GM12891 (cell line): ENCODE results near the gene LOXL1.

Experiments
- DNase-seq: peaks from one replicate; pipeline ENCODE4 v3.0.0; 2011; ENCODE audit warnings: low spot score; ENCODE audit not compliant: insufficient read length
- FAIRE-seq: peaks from 2 replicates; lab custom pipeline; 2011; peaks lifted over from hg19 to GRCh38; lab: Jason Lieb, UNC
- PAX5 ChIP-seq: IDR thresholded peaks from 2 replicates; pipeline ENCODE4 v1.6.1; 2011; ENCODE audit warnings: low read length, moderate library complexity, mild to moderate bottlenecking; ENCODE audit not compliant: insufficient read depth, severe bottlenecking
- POLR2A ChIP-seq: IDR thresholded peaks from 2 replicates; pipeline ENCODE4 v1.6.1; 2011; ENCODE audit warnings: low read depth, low read length, control low read depth
- POLR2AphosphoS5 ChIP-seq: IDR thresholded peaks from 2 replicates; pipeline ENCODE4 v1.6.1; 2011; ENCODE audit warnings: low read depth, low read length, control low read depth
- POU2F2 ChIP-seq: IDR thresholded peaks from 2 replicates; pipeline ENCODE4 v1.6.1; 2011; ENCODE audit warnings: low read depth, mild to moderate bottlenecking, control low read depth, low read length, moderate library complexity
- SPI1 ChIP-seq: IDR thresholded peaks from 2 replicates; pipeline ENCODE4 v1.6.1; 2011; ENCODE audit warnings: low read depth, low read length, control low read depth
- TAF1 ChIP-seq: IDR thresholded peaks from 2 replicates; pipeline ENCODE4 v1.6.1; 2011; ENCODE audit warnings: low read depth, low read length, control low read depth

LOXL1 gene

DNA sequence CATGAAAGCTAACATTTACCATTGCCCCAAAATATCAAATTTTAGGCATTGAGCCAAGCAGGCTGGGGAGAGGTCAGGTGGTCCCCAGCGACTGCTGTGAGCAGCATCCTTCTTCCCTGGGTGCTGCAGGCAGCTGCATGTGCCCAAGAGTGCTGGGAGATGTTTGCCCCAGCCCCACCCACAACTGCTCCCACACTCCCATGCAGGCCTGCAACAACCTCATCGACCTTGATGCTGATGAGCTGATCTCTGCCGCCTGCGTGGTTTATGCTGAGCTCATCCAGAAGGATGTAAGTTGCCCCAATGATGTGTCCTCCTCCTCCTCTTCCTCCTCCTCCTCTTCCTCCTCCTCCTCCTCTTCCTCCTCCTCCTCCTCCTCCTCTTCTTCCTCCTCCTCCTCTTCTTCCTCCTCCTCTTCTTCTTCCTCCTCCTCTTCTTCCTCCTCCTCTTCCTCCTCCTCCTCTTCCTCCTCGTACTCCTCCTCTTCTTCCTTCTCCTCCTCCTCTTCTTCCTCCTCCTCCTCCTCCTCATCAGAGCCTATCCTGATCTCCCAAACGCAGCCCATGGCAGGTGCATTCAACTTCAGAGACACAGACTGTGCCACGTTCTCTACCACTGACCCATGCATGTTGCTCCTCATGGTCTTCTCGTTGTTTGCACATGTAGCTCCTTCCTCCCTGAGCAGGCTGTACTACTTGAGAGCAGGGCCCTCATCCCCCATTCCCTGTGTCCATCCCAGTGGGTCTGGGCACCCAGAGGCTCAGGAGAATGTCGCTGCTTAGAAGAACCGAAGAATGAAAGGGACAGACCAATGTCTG lies 37.8 kb upstream of the LOXL1 start:
- no peak for FAIRE-seq
- no peak for TF ChIP-seq POLR2AphosphoS5
- TF ChIP-seq POLR2A, result no peak
- TF ChIP-seq POU2F2, result no peak
- no peak for TF ChIP-seq PAX5
- no peak for TF ChIP-seq TAF1
- TF ChIP-seq SPI1, result no peak
- DNase-seq, result no peak

DNA sequence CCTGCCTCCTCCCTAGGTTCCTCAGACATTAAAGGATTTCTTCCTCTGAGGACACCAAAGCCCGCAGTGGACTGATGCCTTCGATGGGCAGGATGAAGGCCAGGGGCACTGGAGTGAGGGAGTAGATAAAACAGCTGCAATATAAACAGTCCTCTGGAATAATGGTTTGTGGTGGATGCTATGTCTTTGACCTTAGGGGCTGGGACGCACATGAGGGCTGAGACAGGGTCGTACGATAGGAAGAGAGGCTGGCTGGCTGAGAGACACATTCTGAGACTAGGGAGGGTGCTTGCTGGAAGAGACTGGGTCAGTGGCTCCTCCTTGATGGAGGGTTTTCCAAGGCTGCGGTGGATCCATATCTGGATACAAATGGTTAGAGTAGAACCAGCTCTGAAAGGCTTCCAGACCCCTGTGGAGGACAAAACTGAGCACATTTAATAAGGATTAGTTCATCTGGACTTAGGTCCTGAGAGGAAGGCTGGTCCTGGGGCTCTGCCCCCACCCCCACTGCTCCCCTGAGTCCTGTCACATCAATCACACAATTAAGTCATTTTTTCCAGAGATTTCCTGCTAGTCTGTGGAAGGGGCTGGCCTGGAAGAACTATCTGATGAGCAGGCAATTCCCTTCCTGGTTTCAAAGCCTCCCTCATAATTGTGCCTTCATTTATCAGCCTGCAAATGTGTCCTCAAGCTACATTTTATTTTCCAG lies 37.1 kb upstream of the LOXL1 start:
- DNase-seq (no peak), FAIRE-seq (no peak)
- TF ChIP-seq PAX5 (no peak), TAF1 (no peak), POLR2AphosphoS5 (no peak), POLR2A (no peak), POU2F2 (no peak), SPI1 (no peak)

DNA sequence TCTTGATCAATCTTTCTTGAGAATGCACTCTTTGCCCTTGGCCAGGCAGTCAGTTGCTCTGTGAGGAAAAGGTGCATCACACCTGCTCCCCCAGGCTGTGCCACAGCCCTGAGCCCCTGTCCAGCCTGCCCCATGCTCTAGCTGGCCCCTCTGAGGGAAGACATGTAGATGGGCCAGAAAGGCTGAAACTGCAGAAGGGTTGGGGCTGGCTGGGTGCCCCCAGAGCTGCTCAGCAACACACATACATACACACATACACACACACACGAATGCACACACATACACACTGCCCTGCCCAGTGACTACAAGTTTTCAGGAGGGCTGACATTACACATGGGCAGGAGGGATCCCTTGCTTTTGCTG lies 36.5 kb upstream of the LOXL1 start:
- TF ChIP-seq POLR2A, result no peak
- no peak for TF ChIP-seq SPI1
- no peak for TF ChIP-seq POU2F2
- no peak for TF ChIP-seq TAF1
- no peak for TF ChIP-seq PAX5
- no peak for TF ChIP-seq POLR2AphosphoS5
- no peak for DNase-seq
- no peak for FAIRE-seq

- no peak for DNase-seq
- no peak for FAIRE-seq
- no peak for TF ChIP-seq PAX5
- no peak for TF ChIP-seq POU2F2
- TF ChIP-seq SPI1, result no peak
- TF ChIP-seq POLR2A, result no peak
- no peak for TF ChIP-seq POLR2AphosphoS5
- no peak for TF ChIP-seq TAF1
Observed at GRCh38 chr15:73891328-73892315, 34.6 kb upstream of the LOXL1 start.

DNA sequence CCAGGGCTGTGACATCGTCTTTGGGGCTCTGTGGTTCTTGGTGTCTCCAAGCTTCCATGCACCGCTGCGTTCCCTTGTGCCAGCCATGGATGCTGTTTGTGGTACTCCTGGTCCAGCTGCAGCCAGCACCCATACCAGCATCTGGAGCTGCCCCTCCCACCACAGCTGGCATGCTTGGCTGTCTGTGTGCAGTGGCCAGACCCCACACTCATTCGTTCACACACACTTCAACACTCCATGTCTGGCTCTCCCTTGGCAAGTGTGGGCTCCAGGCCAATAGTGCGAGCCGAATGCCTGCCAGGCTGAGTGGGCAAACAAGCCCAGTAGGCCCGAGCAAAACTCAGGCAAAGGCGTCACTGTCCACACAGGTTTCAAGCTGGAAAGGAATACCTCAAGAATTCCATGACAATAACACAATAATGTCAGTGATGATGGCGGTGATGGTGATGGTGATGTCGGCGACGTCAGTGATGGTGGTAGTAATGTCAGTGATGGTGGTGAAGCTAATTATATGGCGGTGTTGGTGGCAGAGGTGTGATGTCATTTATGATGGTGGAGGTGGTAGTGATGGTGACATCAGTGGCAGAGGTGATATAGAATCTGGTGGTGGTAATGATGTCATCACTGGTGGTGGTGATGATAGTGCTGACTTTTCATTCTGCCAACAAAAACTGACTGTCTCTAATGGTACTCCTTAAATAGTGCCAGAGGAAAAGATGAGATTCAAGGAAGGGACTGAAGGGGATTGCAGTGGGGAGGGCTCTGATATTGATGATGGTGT lies 33.6 kb upstream of the LOXL1 start:
- DNase-seq (no peak), FAIRE-seq (no peak)
- TF ChIP-seq POU2F2 (no peak), POLR2AphosphoS5 (no peak), TAF1 (no peak)

- TF ChIP-seq TAF1, result no peak
- TF ChIP-seq POLR2A, result no peak
- TF ChIP-seq PAX5, result no peak
- TF ChIP-seq POLR2AphosphoS5, result no peak
- TF ChIP-seq POU2F2, result no peak
- TF ChIP-seq SPI1, result no peak
- DNase-seq (no peak), FAIRE-seq (no peak)
Observed at GRCh38 chr15:73894133-73894814, 32.0 kb upstream of the LOXL1 start.

GRCh38 chr15:73897441-73898261 lies 28.6 kb upstream of the LOXL1 start:
- TF ChIP-seq POU2F2, result no peak
- peak; percentile 59 for FAIRE-seq
- peak; percentile 82 for DNase-seq

DNA sequence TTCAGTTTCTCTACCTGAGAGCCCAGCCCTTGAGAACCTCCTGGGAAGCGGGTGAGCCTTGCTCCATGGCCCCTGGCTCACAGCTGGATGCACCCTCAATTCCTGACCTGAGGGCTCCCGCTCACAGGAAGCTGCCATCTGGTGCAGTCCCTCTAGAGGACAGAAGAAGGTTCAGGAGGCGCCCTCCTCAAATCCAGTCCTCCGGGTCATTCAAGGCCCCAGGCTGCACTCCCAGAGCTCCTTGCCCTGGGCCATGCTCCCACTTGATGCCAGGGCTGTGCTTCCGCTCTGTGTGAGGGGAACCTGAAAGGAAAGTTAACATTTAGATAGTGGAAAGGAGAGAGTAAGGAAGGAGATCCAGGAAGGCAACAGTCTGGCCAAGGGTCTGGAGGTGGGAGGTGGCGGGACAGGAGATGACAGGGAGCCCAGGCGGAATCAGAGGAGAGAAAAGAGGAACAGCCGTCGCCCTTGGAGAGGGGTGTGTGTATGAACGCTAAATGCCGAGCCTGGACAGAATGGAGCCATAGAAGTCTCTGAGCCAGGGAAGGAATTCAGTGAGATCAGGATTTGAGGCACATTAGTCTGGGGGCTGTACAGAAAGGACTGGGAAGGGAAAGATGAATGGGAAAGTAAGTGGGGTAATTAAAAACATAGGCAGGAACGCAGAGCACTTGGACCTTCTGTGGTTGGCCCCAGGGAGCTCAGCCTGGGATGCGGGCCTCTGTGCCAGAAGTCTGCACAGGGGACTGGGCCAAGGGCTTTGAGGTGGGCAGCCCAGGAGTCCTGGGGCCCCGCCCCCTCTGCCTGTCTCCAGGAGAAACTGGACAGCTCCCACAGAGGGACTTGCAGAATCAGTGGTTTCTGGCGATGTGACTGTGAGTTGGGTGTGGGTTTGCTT lies 26.8 kb upstream of the LOXL1 start:
- no peak for DNase-seq
- no peak for TF ChIP-seq POU2F2
- no peak for TF ChIP-seq POLR2A
- no peak for TF ChIP-seq POLR2AphosphoS5
- no peak for TF ChIP-seq PAX5
- no peak for TF ChIP-seq SPI1
- TF ChIP-seq TAF1, result no peak
- no peak for FAIRE-seq
